Adipose tissue (tissue), 3 donors: ENCODE measurements around the gene BTF3. TPM values are rescaled to one million over a fixed set of nuclear protein-coding genes. Genes with fewer than 3 reads are reported as not detected.

Experiments
- H3K27ac ChIP-seq: one replicate; pipeline ENCODE4 v1.5.1; 2013; ENCODE audit warnings: low read depth, low read length
- WGBS, 3 donors: extraction: QIAGEN DNeasy Blood & Tissue Kit; methylation state at CpG; one replicate each; pipeline ENCODE4 v1.1.7; 2013; 5-methylcytosine and 5-hydroxymethylcytosine counted together
- polyA plus RNA-seq, 3 donors: library from polyadenylated mRNA; stranded (reverse); fragments of 200-250 nt; gene quantifications; one replicate each; pipeline ENCODE4 v1.2.3, GENCODE V29; 2013
- donor health status: healthy with polysubstance abuse.
- donor health status: Bipolar disorder and iron deficiency.
- donor health status: healthy.

BTF3 gene
- polyA plus RNA-seq, 3 donors = 398 to 993 (median 677) TPM

GRCh38 chr5:73513996-73514395, 15.8 kb downstream of the BTF3 start:
- 64 to 99% (median 77%) methylated on average over 3 of the region's 3 CpGs for WGBS, 3 donors
- H3K27ac ChIP-seq = no peak overlapping the region

GRCh38 chr5:73514418-73514817, 16.2 kb downstream of the BTF3 start:
- H3K27ac ChIP-seq = no peak overlapping the region
- 64 to 73% (median 72%) methylated on average over 2 of the region's 2 CpGs for WGBS, 3 donors

DNA sequence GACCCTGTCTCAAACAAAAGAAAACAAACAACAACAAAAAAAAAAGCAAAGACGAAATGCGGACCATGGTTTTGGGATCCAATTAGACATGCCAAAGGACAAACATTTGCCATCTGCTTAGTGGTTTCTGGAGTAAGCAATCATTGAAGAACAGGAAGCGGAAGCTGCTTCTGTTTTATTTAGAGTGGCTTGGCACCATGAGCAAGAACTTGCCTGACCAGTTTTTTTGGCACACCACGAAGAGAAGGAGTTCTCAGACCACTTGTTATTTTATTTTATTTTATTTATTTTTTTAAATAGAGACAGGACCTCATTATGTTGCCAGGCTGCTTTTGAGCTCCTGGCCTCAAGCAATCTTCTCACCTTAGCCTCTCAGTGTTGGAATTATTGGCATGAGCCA, 17.0 kb downstream of the BTF3 start:
- H3K27ac ChIP-seq = no peak overlapping the region

GRCh38 chr5:73519531-73520283, 21.5 kb downstream of the BTF3 start:
- no peak overlapping the region for H3K27ac ChIP-seq
- 13 to 14% (median 14%) methylated on average over 16 of the region's 16 CpGs for WGBS, 3 donors

More for the DNA sequence above, 17.0 kb downstream of the BTF3 start:
- 44 to 57% (median 51%) methylated on average over 4 of the region's 4 CpGs for WGBS, 3 donors

GRCh38 chr5:73522989-73523388, 24.7 kb downstream of the BTF3 start:
- H3K27ac ChIP-seq = no peak overlapping the region
- 79 to 90% (median 88%) methylated on average over 7 of the region's 7 CpGs for WGBS, 3 donors

GRCh38 chr5:73523861-73524260, 25.6 kb downstream of the BTF3 start:
- WGBS, 3 donors = 77 to 92% (median 83%) methylated on average over 1 of the region's 1 CpG

GRCh38 chr5:73525606-73526203, 27.5 kb downstream of the BTF3 start:
- no peak overlapping the region for H3K27ac ChIP-seq
- 66 to 83% (median 81%) methylated on average over 3 of the region's 3 CpGs for WGBS, 3 donors

More at GRCh38 chr5:73523861-73524260, 25.6 kb downstream of the BTF3 start:
- no peak overlapping the region for H3K27ac ChIP-seq

GRCh38 chr5:73528248-73528647, 30.0 kb downstream of the BTF3 start:
- no peak overlapping the region for H3K27ac ChIP-seq
- 47 to 73% (median 59%) methylated on average over 3 of the region's 3 CpGs for WGBS, 3 donors

- WGBS, 3 donors = 71 to 84% (median 77%) methylated on average over 1 of the region's 1 CpG
- H3K27ac ChIP-seq = no peak overlapping the region
Observed at GRCh38 chr5:73529081-73529480, 30.8 kb downstream of the BTF3 start.

DNA sequence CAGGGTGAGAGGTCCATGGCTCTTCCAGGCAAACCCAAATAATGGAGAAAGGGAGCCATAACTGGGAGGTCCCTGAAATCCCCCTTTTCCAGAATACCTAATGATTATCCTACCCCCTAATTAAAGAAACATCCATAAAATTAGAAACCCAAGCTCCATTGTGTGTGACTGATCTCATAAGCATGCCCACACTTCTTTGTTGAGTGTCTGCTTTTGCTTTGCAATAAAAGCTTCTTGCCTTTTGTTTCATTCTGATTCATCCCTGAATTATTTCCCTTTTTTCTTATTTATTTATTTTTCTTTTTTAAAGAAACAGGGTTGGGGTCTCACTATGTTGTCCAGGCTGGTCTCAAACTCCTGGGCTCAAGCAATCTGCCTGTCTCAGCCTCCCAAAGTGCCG, 33.1 kb downstream of the BTF3 start:
- 71 to 91% (median 87%) methylated on average over 1 of the region's 1 CpG for WGBS, 3 donors

DNA sequence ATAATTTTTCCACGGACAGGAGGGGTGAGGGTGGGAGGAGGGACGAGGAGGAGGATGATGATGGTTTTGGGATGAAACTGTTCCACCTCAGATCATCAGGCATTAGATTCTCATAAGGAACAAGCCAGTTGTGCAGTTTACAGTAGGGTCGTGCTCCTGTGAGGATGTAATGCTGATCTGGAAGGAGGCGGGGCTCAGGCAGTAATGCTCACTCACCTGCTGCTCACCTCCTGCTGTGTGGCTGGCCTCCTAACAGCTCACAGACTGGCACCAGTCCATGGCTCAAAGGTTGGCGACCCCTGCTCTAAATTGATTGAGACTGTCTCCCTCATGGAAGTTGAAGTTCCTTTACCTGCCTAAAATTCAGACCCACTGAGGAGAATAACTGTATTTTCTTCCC, 34.0 kb downstream of the BTF3 start:
- WGBS, 3 donors = 69 to 85% (median 84%) methylated on average over 5 of the region's 5 CpGs
- H3K27ac ChIP-seq = no peak overlapping the region

More for the DNA sequence above, 33.1 kb downstream of the BTF3 start:
- H3K27ac ChIP-seq = no peak overlapping the region

- no peak overlapping the region for H3K27ac ChIP-seq
Observed at GRCh38 chr5:73534011-73534644, 35.9 kb downstream of the BTF3 start.

DNA sequence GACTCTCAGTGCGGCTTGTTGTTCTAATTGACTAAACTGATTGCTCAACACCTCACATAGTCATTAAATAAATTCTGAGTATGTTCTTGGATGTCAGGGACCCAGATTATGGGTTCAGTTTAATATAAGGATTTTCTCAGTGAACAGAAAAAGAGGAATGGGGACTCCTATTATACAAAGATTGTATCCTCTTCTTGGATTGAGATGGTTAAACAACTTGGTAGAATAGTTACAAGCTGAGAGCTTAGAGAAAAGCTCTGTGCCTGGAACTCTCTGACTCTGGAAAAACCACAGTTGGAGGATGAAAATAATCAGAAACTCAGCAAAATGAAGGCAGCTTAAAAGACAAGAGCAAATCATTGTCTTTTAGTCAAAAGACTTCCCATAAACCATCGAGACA, 36.7 kb downstream of the BTF3 start:
- no peak overlapping the region for H3K27ac ChIP-seq
- WGBS, 3 donors = 80 to 94% (median 92%) methylated on average over 2 of the region's 2 CpGs

More at GRCh38 chr5:73534011-73534644, 35.9 kb downstream of the BTF3 start:
- WGBS, 3 donors = 74 to 81% (median 79%) methylated on average over 5 of the region's 5 CpGs

DNA sequence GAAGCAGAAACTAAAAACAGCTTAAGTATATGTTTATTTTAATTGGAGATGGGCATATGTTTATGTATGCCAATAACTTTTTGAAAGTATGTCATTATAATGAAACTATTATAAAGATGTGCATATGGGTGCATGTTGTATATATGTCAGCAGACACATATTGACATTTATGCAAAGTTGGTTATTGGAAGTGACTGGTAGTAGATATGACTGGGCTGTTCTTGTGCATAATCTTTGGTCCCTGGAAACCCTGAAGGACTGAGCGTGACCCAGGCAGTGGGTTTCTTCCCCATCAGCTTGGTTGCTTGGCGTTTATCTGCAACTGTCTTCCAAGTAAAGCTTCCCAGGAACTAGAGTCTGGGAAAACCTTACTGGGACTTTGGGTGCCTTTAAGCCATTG, 41.5 kb downstream of the BTF3 start:
- H3K27ac ChIP-seq = no peak overlapping the region
- WGBS, 3 donors = 79 to 89% (median 86%) methylated on average over 2 of the region's 2 CpGs

GRCh38 chr5:73540192-73540591, 42.0 kb downstream of the BTF3 start:
- WGBS, 3 donors = 51 to 55% (median 51%) methylated on average over 3 of the region's 3 CpGs
- no peak overlapping the region for H3K27ac ChIP-seq

DNA sequence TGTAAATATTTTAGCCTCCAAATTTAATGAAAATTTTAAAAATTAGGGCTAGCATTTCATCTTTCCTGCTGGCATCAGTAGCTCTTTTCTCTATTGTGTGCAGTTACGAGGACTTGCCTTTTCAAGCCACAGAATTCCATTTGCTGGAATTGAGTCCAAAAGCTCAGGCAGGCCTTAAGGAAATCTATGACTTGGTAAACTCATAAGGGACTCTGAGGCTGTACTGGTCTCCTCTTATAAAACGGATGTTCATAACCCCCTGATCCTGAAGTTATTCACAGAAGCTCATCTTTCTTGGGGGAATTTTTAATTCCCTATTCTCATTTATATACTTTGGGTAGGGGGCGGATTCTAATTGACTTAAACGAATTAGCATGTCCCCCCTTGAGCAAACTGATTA, 43.8 kb downstream of the BTF3 start:
- WGBS, 3 donors = 66 to 69% (median 68%) methylated on average over 4 of the region's 4 CpGs
- no peak overlapping the region for H3K27ac ChIP-seq

- 59 to 80% (median 74%) methylated on average over 9 of the region's 9 CpGs for WGBS, 3 donors
- H3K27ac ChIP-seq = no peak overlapping the region
Observed at GRCh38 chr5:73544429-73545402, 46.5 kb downstream of the BTF3 start.

- no peak overlapping the region for H3K27ac ChIP-seq
- 68 to 74% (median 71%) methylated on average over 1 of the region's 1 CpG for WGBS, 3 donors
Observed at GRCh38 chr5:73545403-73545779, 47.1 kb downstream of the BTF3 start.
